Liver (tissue), 9 donors: ENCODE measurements around the gene TTC24. TPM values are rescaled to one million over a fixed set of nuclear protein-coding genes. Genes with fewer than 3 reads are reported as not detected.

ENCODE experiments used
- DNase-seq: peaks from one replicate; pipeline ENCODE4 v3.0.0-alpha.2; 2017; ENCODE audit warnings: low spot score
- H3K27ac ChIP-seq, 2 donors: one replicate each; pipeline ENCODE4 v1.7.0; 2013; ENCODE audit warnings: inconsistent platforms in 2 of 2, low read length in 2 of 2, control low read depth in 1 of 2, low read depth in 1 of 2, mild to moderate bottlenecking in 1 of 2
- H3K27me3 ChIP-seq, 4 donors: one replicate each; pipeline versions ENCODE4 v1.6.1 to v1.7.0; 2013; ENCODE audit warnings: low read length in 3 of 4, inconsistent platforms in 1 of 4, mild to moderate bottlenecking in 1 of 4, moderate library complexity in 1 of 4; ENCODE audit not compliant: control insufficient read depth in 4 of 4, insufficient read depth in 4 of 4
- H3K36me3 ChIP-seq, 4 donors: one replicate each; pipeline versions ENCODE4 v1.6.1 to v1.7.0; 2013; ENCODE audit warnings: low read length in 3 of 4, mild to moderate bottlenecking in 3 of 4, low read depth in 1 of 4, moderate library complexity in 1 of 4; ENCODE audit not compliant: control insufficient read depth in 4 of 4, insufficient read depth in 3 of 4
- H3K4me1 ChIP-seq, 4 donors: one replicate each; pipeline versions ENCODE4 v1.6.1 to v1.7.0; 2013; ENCODE audit warnings: low read length in 3 of 4, mild to moderate bottlenecking in 3 of 4, moderate library complexity in 1 of 4; ENCODE audit not compliant: control insufficient read depth in 4 of 4, insufficient read depth in 4 of 4
- H3K4me3 ChIP-seq, 3 donors: one replicate each; pipeline versions ENCODE4 v1.6.1 to v1.7.0; 2013; ENCODE audit warnings: low read length in 3 of 3, control low read depth in 1 of 3, low read depth in 1 of 3, mild to moderate bottlenecking in 1 of 3
- H3K9ac ChIP-seq, 2 donors: one replicate each; pipeline ENCODE4 v1.7.0; 2013; ENCODE audit warnings: low read length in 2 of 2, mild to moderate bottlenecking in 2 of 2, moderate library complexity in 2 of 2, control low read depth in 1 of 2, low read depth in 1 of 2
- H3K9me3 ChIP-seq, 4 donors: one replicate each; pipeline versions ENCODE4 v1.6.1 to v1.7.0; 2013; ENCODE audit warnings: low read length in 3 of 4; ENCODE audit not compliant: control insufficient read depth in 4 of 4
- CTCF ChIP-seq: fragments of 150-350 bp; IDR thresholded peaks from 2 replicates; pipeline ENCODE4 v1.5.1; 2017; ENCODE audit warnings: improper control_type of control experiment, low read depth, low read length; ENCODE audit not compliant: missing input control
- EGR1 ChIP-seq, 2 donors: IDR thresholded peaks; 2 replicates each; pipeline ENCODE4 v1.6.1; 2016 to 2018; ENCODE audit warnings: antibody characterized with exemption in 2 of 2, low read depth in 2 of 2
- FOXA1 ChIP-seq: IDR thresholded peaks from 2 replicates; pipeline ENCODE4 v1.6.1; 2016; ENCODE audit warnings: antibody characterized with exemption
- GABPA ChIP-seq, 2 donors: IDR thresholded peaks in 1 of 2; conservative IDR thresholded peaks in 1 of 2; 2 replicates each; pipeline ENCODE4 v1.6.1; 2016; ENCODE audit warnings: antibody characterized with exemption in 2 of 2, mild to moderate bottlenecking in 1 of 2, moderate library complexity in 1 of 2
- HNF4A ChIP-seq, 2 donors: conservative IDR thresholded peaks; 2 replicates each; pipeline ENCODE4 v1.6.1; 2016; ENCODE audit warnings: antibody characterized with exemption in 2 of 2, mild to moderate bottlenecking in 2 of 2
- JUND ChIP-seq, 2 donors: IDR thresholded peaks; 2 replicates each; pipeline ENCODE4 v1.6.1; 2016; ENCODE audit warnings: antibody characterized with exemption in 2 of 2
- MAX ChIP-seq: IDR thresholded peaks from 2 replicates; pipeline ENCODE4 v1.6.1; 2016; ENCODE audit warnings: antibody characterized with exemption
- NR2F2 ChIP-seq: IDR thresholded peaks from 2 replicates; pipeline ENCODE4 v1.6.1; 2016; ENCODE audit warnings: antibody characterized with exemption
- RAD21 ChIP-seq, 2 donors: IDR thresholded peaks; 2 replicates each; pipeline ENCODE4 v1.6.1; 2016; ENCODE audit warnings: antibody characterized with exemption in 2 of 2, mild to moderate bottlenecking in 2 of 2
- REST ChIP-seq: IDR thresholded peaks from 2 replicates; pipeline ENCODE4 v1.6.1; 2016; ENCODE audit warnings: antibody characterized with exemption, mild to moderate bottlenecking
- RXRA ChIP-seq, 2 donors: IDR thresholded peaks; 2 replicates each; pipeline ENCODE4 v1.6.1; 2017 to 2018; ENCODE audit warnings: antibody characterized with exemption in 2 of 2, mild to moderate bottlenecking in 1 of 2
- SP1 ChIP-seq: IDR thresholded peaks from 2 replicates; pipeline ENCODE4 v1.6.1; 2018; ENCODE audit warnings: antibody characterized with exemption, mild to moderate bottlenecking
- TAF1 ChIP-seq: conservative IDR thresholded peaks from 2 replicates; pipeline ENCODE4 v1.6.1; 2016; ENCODE audit warnings: antibody characterized with exemption, mild to moderate bottlenecking
- YY1 ChIP-seq: IDR thresholded peaks from 2 replicates; pipeline ENCODE4 v1.6.1; 2016; ENCODE audit warnings: antibody characterized with exemption, mild to moderate bottlenecking
- WGBS: extraction: QIAGEN DNeasy Blood & Tissue Kit; methylation state at CpG from one replicate; pipeline ENCODE4 v1.1.7; 2013; 5-methylcytosine and 5-hydroxymethylcytosine counted together
- polyA plus RNA-seq, 2 donors: library from polyadenylated mRNA; stranded (reverse) in 1 of 2; unstranded in 1 of 2; fragments of 200-250 nt in 1 of 2; fragments of >200 nt in 1 of 2; fragmentation: Nextera tagmentation in 1 of 2; extraction: Ambion mirVana in 1 of 2; gene quantifications; one replicate each; pipeline versions ENCODE4 v1.2.1 to v1.2.3, GENCODE V29; 2013 to 2015
- total RNA-seq, 2 donors: library from RNA; depleted of rRNA; stranded (reverse); fragments of >200 nt; gene quantifications; one replicate each; pipeline ENCODE4 v1.2.3, GENCODE V29; 2014
- TF ChIP-seq, protein P1 (sequence below): IDR thresholded peaks from 2 replicates; pipeline ENCODE4 v1.6.1; 2016; ENCODE audit warnings: antibody characterized with exemption
- TF ChIP-seq, protein P2 (sequence below): IDR thresholded peaks from 2 replicates; pipeline ENCODE4 v1.6.1; 2016; ENCODE audit warnings: antibody characterized with exemption
- donor health status: healthy.
- donor health status: healthy.
- donor health status: healthy.
- donor health status: healthy.
- donor health status: healthy.

Gene TTC24
- total and polyA plus RNA-seq, 4 donors = 0.08 to 0.14 (median 0.10) TPM; not detected in 1

DNA sequence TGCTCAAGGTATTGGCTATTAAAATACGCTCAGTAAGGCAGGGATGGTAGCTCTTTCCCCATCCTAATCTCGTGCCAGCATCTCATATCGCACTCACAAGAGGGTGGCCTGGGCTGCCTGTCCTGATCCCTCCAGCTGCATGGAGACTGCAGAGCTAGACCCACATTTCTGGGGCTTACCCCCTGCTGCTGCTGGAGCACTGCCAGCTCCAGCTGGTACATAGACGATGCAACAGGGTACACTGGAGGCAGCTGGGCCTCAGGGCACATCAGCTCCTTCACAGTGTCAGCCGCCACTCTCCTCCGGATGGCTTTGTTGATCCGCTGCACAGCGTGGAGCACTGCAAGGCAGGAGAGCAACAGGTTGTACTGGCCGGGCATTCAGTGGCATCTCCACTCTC is 23.2 kb upstream of the TTC24 start (continued):
- TF ChIP-seq REST (no peak), FOXA1 (no peak), GABPA (IDR thresholded peaks at IDR 0.05 in 1 of 2, conservative IDR thresholded peaks at IDR 0.05 in 1 of 2) (no peak)
- TF ChIP-seq, protein P1, sequence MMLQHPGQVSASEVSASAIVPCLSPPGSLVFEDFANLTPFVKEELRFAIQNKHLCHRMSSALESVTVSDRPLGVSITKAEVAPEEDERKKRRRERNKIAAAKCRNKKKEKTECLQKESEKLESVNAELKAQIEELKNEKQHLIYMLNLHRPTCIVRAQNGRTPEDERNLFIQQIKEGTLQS = no peak

- Histone ChIP-seq H3K27ac (no peak overlapping the region), H3K9me3 (no peaks in the 10 kb centered on the region), H3K27me3 (no peaks in the 10 kb centered on the region), H3K9ac (no peak overlapping the region), H3K36me3 (no peaks in the 10 kb centered on the region), H3K4me1 (no peaks in the 10 kb centered on the region), H3K4me3 (no peak overlapping the region)
- WGBS = 86% methylated on average over 7 of the region's 8 CpGs
- no peak for DNase-seq
- TF ChIP-seq REST (no peak), SP1 (no peak), NR2F2 (no peak), CTCF (no peak), RAD21 (IDR thresholded peaks at IDR 0.05) (no peak), EGR1 (IDR thresholded peaks at IDR 0.05; ENCODE audit: low read depth in 2 of 2) (no peak), FOXA1 (no peak), JUND (IDR thresholded peaks at IDR 0.05) (no peak), TAF1 (no peak), MAX (no peak), YY1 (no peak), HNF4A (conservative IDR thresholded peaks at IDR 0.05) (no peak), RXRA (IDR thresholded peaks at IDR 0.05) (no peak)
- TF ChIP-seq, protein P1 = no peak
- TF ChIP-seq, protein P2, sequence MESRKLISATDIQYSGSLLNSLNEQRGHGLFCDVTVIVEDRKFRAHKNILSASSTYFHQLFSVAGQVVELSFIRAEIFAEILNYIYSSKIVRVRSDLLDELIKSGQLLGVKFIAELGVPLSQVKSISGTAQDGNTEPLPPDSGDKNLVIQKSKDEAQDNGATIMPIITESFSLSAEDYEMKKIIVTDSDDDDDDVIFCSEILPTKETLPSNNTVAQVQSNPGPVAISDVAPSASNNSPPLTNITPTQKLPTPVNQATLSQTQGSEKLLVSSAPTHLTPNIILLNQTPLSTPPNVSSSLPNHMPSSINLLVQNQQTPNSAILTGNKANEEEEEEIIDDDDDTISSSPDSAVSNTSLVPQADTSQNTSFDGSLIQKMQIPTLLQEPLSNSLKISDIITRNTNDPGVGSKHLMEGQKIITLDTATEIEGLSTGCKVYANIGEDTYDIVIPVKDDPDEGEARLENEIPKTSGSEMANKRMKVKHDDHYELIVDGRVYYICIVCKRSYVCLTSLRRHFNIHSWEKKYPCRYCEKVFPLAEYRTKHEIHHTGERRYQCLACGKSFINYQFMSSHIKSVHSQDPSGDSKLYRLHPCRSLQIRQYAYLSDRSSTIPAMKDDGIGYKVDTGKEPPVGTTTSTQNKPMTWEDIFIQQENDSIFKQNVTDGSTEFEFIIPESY = no peak
Measured at GRCh38 chr1:156559086-156559796, 20.3 kb upstream of the TTC24 start.
